ENCODE measurements around the gene MT1X.

DNA sequence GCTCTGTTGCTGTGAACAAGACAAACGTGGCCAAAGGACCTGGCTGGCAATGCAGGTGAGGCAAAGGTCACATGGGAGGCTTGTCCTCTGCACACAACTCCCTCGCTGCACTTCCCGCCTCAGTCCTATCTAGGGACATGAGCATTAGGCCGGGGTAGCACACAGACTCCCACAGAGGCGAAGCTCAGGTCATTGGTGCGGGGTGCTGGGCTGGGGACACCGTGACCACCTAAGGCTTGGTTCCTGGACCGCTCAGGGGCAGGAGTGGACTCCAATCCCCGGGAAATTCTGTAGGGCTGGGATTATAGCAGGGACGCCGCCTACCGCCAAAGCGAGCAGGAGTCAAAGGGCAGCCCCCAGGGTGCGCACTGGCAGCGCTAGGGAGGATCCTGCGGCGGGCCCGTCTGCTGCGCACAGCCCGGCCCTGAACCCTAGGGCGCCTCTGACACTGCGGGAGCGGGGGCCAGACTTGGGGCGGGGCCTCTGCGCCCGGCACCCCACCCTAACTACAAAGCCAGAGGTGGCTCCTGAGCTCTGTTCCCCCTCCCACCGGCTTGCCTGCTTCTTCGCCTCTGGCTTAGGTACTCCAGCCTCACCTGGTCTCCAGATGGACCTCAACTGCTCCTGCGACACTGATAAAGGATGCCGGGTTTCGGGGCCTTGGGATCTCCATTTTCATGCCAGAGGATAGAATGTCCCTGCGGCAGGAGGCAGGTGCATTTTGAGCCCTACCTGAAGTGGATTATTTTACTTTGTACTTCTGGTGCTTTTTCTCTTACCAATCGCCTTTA is 34.4 kb upstream of the MT1X start:
- TF ChIP-seq, protein P1, sequence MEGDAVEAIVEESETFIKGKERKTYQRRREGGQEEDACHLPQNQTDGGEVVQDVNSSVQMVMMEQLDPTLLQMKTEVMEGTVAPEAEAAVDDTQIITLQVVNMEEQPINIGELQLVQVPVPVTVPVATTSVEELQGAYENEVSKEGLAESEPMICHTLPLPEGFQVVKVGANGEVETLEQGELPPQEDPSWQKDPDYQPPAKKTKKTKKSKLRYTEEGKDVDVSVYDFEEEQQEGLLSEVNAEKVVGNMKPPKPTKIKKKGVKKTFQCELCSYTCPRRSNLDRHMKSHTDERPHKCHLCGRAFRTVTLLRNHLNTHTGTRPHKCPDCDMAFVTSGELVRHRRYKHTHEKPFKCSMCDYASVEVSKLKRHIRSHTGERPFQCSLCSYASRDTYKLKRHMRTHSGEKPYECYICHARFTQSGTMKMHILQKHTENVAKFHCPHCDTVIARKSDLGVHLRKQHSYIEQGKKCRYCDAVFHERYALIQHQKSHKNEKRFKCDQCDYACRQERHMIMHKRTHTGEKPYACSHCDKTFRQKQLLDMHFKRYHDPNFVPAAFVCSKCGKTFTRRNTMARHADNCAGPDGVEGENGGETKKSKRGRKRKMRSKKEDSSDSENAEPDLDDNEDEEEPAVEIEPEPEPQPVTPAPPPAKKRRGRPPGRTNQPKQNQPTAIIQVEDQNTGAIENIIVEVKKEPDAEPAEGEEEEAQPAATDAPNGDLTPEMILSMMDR (IDR thresholded peaks at IDR 0.05), result no peak
- TF ChIP-seq EP300 (IDR thresholded peaks at IDR 0.05) (no peak), POLR2AphosphoS5 (IDR thresholded peaks at IDR 0.05) (no peak)

Measured in stomach (tissue), 4 donors.